ENCODE results near the gene PTPRD. TPM values are rescaled to one million over a fixed set of nuclear protein-coding genes. Genes with fewer than 3 reads are reported as not detected.

Gene PTPRD
- total RNA-seq, 1 experiment from 2014 or later, result 70.1 TPM

DNA sequence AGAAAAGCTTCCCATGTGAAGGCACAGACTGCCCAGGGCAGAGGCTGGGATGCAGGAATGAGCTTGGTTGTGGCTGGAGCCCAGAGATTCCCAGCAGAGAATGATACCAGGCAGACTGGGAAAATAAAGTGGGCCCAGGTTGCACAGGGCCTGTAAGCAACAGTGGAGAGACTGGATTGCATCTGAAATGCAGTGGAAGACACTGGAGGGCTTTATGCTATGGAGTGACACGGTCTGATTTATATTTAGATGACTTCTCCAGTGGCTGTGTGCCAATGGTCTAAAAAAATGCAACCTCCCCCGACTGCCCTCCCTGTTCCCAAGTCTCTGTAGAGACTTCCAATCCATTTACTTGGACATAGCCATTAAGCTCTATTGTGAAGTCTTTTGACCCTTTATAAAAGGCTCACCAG, 1862.2 kb downstream of the PTPRD start:
- CTCF ChIA-PET, result no interaction called here
- no peaks in the 10 kb centered on the region for H3K27me3 Mint-ChIP-seq (ENCODE audit: insufficient read depth, unreplicated experiment)
- no peaks in the 10 kb centered on the region for H3K9me3 Mint-ChIP-seq (ENCODE audit: unreplicated experiment)
- no peaks in the 10 kb centered on the region for H3K36me3 Mint-ChIP-seq (ENCODE audit: insufficient read depth, unreplicated experiment)
- no TSS peak for BruUV-seq (replicated peaks)
- TF ChIP-seq, protein P1, sequence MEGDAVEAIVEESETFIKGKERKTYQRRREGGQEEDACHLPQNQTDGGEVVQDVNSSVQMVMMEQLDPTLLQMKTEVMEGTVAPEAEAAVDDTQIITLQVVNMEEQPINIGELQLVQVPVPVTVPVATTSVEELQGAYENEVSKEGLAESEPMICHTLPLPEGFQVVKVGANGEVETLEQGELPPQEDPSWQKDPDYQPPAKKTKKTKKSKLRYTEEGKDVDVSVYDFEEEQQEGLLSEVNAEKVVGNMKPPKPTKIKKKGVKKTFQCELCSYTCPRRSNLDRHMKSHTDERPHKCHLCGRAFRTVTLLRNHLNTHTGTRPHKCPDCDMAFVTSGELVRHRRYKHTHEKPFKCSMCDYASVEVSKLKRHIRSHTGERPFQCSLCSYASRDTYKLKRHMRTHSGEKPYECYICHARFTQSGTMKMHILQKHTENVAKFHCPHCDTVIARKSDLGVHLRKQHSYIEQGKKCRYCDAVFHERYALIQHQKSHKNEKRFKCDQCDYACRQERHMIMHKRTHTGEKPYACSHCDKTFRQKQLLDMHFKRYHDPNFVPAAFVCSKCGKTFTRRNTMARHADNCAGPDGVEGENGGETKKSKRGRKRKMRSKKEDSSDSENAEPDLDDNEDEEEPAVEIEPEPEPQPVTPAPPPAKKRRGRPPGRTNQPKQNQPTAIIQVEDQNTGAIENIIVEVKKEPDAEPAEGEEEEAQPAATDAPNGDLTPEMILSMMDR (IDR thresholded peaks at IDR 0.05; ENCODE audit: insufficient read depth in 1 of 2, low read depth in 1 of 2, low read length in 1 of 2, severe bottlenecking in 1 of 2, unreplicated experiment in 1 of 2), result no peak
- POLR2A ChIA-PET, result no interaction called here
- H3K4me3 ChIP-seq (ENCODE audit: low read depth, low read length), result no peak overlapping the region
- no peaks in the 10 kb centered on the region for H3K9me3 ChIP-seq
- intact Hi-C loops (cut with micrococcal nuclease; ENCODE audit: unreplicated experiment), result no loop called here
- no peak overlapping the region for H3K27ac Mint-ChIP-seq (ENCODE audit: unreplicated experiment)
- no peak for DNase-seq
- no peaks in the 10 kb centered on the region for H3K36me3 ChIP-seq (ENCODE audit: control insufficient read depth, insufficient read depth, low read length)
- H3K4me3 Mint-ChIP-seq (ENCODE audit: unreplicated experiment), result no peak overlapping the region
- H3K27me3 ChIP-seq (replicated peaks; ENCODE audit: control insufficient read depth, insufficient read depth, low read length), result no peaks in the 10 kb centered on the region
- no peaks in the 10 kb centered on the region for H3K4me1 Mint-ChIP-seq (ENCODE audit: low read depth, unreplicated experiment)
- H3K4me1 ChIP-seq, result peaks cover 9% of the 10 kb centered on the region; the same call in 1 of the 2 replicates

DNA sequence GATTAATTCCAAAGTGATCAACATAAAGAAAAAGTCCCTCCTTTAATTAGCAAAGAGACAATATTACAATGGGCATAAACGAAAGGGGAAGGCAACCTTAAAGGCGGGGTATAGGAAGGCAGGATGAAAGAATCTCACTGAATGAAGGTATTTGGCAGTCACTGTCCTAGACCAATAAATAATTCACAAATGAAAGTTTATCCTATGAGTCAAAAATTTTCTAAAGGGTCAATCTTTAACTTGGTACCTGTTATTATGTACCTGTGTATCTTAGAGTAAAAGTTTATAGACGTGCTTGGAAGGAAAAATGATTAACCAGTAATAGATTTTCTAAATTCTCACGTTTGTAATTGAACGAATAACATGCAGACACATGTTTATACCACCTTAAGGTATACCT, 1867.5 kb downstream of the PTPRD start:
- Mint-ChIP-seq H3K4me1 (ENCODE audit: low read depth, unreplicated experiment) (no peaks in the 10 kb centered on the region), H3K9me3 (ENCODE audit: unreplicated experiment) (no peaks in the 10 kb centered on the region), H3K27ac (ENCODE audit: unreplicated experiment) (no peak overlapping the region), H3K4me3 (ENCODE audit: unreplicated experiment) (no peak overlapping the region), H3K27me3 (ENCODE audit: insufficient read depth, unreplicated experiment) (no peaks in the 10 kb centered on the region), H3K36me3 (ENCODE audit: insufficient read depth, unreplicated experiment) (no peaks in the 10 kb centered on the region)
- no peak overlapping the region for H3K4me3 ChIP-seq (ENCODE audit: low read depth, low read length)
- no peaks in the 10 kb centered on the region for H3K9me3 ChIP-seq
- BruUV-seq (replicated peaks), result no TSS peak
- TF ChIP-seq, protein P1 (IDR thresholded peaks at IDR 0.05; ENCODE audit: insufficient read depth in 1 of 2, low read depth in 1 of 2, low read length in 1 of 2, severe bottlenecking in 1 of 2, unreplicated experiment in 1 of 2), result no peak
- intact Hi-C loops (cut with micrococcal nuclease; ENCODE audit: unreplicated experiment), result no loop called here
- H3K36me3 ChIP-seq (ENCODE audit: control insufficient read depth, insufficient read depth, low read length), result no peaks in the 10 kb centered on the region
- H3K4me1 ChIP-seq, result no peaks in the 10 kb centered on the region
- no peak for DNase-seq
- ChIA-PET POLR2A (no interaction called here), CTCF (no interaction called here)
- no peaks in the 10 kb centered on the region for H3K27me3 ChIP-seq (replicated peaks; ENCODE audit: control insufficient read depth, insufficient read depth, low read length)

DNA sequence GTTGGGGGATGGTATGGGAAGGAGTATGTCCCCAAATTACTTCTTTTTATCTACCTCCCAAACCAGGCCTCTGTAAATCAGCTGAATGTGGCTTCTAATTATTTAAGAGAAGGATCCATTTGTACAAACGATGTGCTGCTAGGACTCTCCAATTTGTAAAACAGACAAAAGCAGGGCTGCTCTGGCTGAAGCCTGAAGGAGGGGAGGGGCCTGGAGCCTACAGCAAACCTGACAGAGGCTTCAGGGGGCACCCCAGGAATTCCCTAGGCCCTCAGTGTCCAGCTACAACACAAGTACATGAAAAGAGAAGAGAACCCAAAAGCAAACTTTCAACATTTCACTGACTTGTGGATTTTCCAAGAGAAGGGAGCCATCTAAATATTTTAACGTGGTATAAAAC, 1873.9 kb downstream of the PTPRD start:
- BruUV-seq (replicated peaks), result no TSS peak
- Mint-ChIP-seq H3K4me3 (ENCODE audit: unreplicated experiment) (no peak overlapping the region), H3K27ac (ENCODE audit: unreplicated experiment) (no peak overlapping the region), H3K36me3 (ENCODE audit: insufficient read depth, unreplicated experiment) (peaks cover 5% of the 10 kb centered on the region), H3K9me3 (ENCODE audit: unreplicated experiment) (no peaks in the 10 kb centered on the region), H3K27me3 (ENCODE audit: insufficient read depth, unreplicated experiment) (no peaks in the 10 kb centered on the region), H3K4me1 (ENCODE audit: low read depth, unreplicated experiment) (peaks cover 8% of the 10 kb centered on the region)
- Histone ChIP-seq H3K4me1 (peaks cover 13% of the 10 kb centered on the region), H3K4me3 (ENCODE audit: low read depth, low read length) (no peak overlapping the region), H3K36me3 (ENCODE audit: control insufficient read depth, insufficient read depth, low read length) (no peaks in the 10 kb centered on the region), H3K9me3 (no peaks in the 10 kb centered on the region), H3K27me3 (replicated peaks; ENCODE audit: control insufficient read depth, insufficient read depth, low read length) (no peaks in the 10 kb centered on the region)
- DNase-seq, result no peak
- intact Hi-C loops (cut with micrococcal nuclease; ENCODE audit: unreplicated experiment), result no loop called here
- ChIA-PET POLR2A (no interaction called here), CTCF (no interaction called here)
- TF ChIP-seq, protein P1 (IDR thresholded peaks at IDR 0.05; ENCODE audit: insufficient read depth in 1 of 2, low read depth in 1 of 2, low read length in 1 of 2, severe bottlenecking in 1 of 2, unreplicated experiment in 1 of 2), result no peak
